GM19438 (cell line): ENCODE data around the gene NAALADL2.
"Not testable (repeated sequence)": the region's sequence is repeated elsewhere in the genome, so short reads cannot be mapped to it uniquely, and the experiment has no call there.

Experiments used
- ATAC-seq: cut with Tn5 transposase; IDR thresholded peaks from one replicate; pipeline ENCODE4 v1.9.1; 2021; ENCODE audit warnings: low read depth; ENCODE audit not compliant: unreplicated experiment

The NAALADL2 gene

DNA sequence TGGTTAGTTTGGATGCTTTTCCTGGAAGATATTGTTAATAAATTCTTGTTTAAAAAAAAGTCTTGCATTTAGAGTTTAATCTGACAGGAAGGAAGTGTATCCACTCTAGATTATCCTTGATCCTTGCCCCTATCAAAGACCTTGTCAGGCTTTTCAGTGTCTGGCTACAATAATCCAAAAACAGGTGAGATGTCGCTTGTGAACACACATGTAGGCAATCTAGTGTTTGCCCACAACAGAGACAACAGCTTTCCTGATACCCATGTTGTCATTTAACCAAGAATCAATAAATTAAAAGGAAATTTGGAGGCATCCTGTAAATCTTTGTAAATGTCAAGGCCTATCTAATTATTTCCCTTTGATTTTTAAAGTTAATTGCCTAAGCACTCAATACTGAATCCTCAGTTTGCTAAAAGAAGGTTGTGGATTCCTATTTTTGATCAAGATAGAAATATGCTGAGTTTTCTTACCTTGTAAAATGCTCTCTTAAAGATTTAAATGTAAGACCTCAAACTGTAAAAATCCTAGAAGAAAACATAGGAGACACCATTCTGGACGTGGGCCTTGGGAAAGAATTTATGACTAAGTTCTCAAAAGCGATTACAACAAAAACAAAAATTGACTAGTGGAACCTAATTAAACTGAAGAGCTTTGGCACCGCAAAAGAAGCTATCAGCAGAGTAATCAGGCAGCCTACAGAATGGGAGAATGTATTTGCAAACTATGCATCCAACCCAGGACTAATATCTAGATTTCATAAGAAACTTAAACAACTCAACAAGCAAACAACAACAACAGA lies 207.7 kb downstream of the NAALADL2 start:
- ATAC-seq, result no peak

DNA sequence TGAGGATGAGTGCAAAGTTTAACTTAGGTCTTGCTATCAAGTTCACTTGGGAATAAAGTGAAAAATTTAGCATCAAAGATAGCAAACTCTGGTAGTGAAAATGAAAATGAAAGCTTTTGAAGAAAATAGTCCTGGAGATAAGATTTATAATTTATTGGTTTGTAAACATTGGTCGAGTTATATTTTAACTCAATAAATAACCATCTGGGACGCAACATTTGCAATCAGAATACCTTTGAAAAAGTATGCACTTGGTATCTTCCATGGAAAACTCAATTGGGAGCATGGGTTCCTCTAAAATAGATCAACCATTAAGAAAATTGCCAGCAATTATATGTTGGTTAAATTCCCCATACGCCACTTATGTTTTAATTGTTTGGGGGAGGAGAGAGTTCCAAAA lies 209.5 kb downstream of the NAALADL2 start:
- no peak for ATAC-seq

DNA sequence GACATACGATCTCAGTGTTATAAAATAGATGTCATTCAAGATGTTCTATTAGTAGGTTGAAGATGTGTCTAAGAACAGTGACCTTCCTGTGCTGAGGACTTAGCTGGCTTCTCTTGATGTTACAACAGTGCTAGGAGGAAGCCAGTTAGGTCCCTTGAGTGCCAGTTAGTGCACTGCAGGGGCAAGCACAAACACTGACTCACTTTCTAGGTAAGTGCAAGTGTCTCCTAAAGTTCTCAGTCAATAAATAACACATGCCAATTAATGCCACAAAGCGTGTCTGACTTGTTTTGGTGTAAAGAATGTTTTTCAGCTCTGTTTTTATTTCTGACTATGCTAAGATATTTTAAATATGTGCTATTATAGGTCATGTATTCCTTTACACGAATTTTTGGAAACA lies 211.8 kb downstream of the NAALADL2 start:
- no peak for ATAC-seq

DNA sequence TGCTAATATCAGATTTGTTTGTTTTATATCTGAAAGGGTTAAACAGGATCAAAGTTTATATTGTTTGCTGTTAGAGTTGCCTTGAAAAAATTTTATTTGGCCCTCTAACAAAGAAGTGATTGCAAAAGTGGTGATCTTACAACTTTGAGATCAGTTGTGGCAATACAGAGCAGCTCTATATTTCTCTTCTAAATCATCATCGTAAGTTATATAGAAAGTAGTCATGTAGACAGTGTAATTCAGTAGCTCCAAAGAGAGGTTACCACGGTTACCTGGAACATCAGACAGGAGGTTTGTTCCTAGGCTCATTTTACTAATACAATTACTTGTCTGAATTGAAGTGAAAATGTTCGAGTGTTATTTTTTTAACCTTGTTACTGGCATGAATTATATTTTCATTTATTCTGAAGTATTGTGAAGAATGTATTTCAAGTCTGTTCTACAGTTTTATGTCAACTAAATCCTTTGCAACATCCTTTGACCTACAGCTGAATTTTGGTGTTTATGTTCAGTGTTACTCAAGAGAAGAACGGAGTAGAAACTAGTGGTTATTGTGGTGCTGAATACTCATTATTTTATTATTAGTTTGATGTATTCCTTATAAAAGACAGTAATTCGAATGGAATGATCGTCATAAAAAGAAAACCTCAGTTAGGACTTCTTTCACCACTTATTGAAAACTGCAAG lies 214.2 kb downstream of the NAALADL2 start:
- no peak for ATAC-seq

DNA sequence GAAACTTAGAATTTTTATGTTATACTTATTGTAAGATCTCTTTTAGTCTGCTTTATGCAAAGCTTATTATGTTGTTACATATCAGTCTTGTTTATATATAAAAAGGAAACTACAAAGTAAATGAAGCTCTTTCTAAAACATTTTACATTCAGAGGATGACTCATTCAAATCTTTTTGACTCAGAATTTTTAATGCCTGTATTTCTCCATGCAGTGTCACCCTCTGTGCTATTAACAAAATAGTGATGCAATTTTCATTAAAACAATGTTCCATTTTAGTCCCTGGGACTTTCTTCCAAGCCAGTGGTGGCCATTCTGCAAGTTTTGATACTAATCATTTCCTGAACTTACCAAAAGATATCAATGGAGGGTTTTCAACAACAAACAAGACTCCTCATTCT lies 216.1 kb downstream of the NAALADL2 start:
- no peak for ATAC-seq

DNA sequence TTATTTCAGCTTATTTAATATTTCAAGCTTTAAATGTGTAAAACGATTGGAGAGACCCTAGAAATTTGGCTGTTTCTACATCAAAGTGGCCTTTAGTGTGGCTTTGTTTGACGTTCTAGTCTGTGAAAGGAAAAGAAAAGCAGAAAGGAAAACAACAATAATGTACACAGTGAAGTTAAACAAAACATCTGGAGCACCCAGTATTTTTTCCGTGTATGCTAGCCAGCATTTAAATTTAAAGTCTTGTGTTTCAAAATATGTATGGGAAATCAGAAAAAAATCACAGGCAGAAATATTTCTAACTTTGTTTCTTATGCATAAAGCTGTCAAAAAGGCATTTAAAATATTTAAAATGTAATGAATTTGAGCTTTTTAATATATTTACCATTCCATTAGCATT lies 218.1 kb downstream of the NAALADL2 start:
- no peak for ATAC-seq

DNA sequence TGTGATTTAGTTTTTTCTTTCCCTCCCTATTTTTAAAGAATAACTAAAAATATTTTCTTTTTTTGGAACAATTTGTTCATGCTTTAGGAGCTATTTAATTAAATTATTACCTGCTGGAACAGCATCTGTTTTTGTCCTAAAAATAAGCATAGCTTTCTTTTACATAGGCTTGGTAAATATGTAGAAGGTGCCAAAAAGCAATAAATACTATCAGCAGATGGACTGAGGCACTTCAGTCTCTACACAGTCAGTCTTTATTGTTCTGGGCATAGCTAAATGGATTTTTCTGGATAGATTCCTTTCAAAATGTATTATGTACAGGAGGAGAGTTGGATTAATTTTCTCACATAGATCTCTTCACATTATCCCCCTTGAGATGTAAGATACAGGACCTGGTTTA lies 223.5 kb downstream of the NAALADL2 start:
- ATAC-seq, result no peak

DNA sequence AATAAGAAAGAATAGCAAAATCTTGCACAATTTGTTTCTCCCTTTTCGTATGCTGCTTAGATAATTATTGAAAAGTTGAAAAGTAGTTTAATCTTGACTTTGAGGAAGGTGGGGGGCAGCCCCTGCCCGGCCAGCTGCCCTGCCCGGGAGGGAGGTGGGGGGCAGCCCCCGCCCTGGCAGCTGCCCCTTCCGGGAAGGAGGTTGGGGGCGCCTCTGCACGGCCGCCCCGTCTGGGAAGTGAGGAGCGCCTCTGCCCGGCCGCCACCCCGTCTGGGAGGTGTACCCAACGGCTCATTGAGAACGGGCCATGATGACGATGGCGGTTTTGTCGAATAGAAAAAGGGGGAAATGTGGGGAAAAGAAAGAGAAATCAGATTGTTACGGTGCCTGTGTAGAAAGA lies 228.0 kb downstream of the NAALADL2 start:
- ATAC-seq, result not testable (repeated sequence)

DNA sequence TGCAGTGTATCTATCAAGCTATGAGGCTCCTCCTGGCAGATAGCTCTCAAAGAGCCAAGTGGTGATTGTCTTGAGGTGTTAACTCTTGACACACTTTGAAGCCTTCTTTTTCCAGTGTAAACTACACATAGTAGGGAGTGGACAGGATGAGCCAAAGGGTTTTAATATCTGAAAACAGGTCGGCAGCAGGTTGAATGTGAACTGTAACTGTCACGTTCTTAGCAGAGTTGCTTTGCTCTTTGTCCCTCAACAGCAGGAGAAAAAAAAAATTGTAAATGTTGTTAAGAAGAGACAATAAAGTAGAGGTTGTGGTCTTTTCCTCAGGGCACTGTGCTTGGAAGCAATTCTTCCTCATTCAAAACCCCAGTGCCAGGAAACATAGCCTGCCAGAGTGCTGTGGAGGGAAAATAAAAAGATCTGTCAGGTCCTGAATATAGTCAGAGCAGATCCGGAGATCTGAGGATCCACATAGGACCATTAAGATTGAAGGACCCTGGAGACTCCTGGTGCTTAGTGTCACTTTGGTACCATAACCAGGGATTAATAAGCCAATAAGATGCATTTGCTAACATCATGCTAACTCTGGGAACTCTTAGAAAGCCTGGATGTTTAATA lies 229.7 kb downstream of the NAALADL2 start:
- no peak for ATAC-seq

DNA sequence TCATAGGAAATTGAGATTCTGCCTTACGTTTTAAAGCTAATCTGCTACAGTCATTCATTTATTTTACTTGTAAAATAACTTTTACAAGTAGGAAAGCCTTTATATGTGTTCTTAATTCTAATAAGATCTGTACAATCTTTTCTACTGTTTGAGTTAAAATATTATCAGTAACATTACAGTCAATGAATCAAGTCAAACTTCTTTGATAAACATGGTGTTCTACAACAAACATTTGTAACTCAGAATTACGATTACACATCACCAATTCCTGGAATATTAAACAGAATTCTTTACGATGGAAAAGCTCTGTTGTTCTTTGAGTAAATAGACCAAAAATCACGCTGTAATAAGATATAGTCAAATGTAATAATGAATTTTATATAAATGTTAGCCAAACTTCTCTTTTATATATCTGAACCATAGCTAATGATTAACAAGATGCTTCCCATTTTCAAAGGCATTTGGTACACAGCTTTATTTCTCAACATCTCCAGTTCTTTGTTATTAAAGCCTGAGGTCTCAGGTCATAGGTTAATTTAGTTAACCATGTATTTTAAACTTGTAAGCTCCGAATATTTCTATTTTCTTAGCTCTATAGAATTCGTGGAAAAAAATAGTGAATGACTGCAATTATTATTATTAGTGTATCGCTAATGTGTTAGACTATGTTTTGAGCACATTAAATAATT lies 232.4 kb downstream of the NAALADL2 start:
- no peak for ATAC-seq

DNA sequence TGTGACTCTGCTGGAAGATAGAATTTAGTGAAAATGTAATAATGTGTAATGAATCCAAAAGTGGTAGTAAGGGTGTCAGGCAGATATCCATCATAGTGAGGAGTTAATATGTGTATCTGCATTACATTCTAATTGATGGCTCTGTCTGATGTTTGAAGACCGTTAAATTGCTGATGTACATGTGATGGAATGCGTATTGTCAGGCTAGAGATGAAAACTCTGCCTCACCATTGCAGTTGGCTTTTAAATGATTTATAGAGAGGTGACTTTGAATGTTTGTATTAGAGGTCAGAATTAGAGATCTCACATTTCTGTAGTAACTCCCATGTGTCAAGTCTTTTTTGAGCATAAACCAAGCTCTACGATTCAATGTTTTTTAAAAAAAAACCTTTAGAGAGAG lies 234.6 kb downstream of the NAALADL2 start:
- no peak for ATAC-seq

DNA sequence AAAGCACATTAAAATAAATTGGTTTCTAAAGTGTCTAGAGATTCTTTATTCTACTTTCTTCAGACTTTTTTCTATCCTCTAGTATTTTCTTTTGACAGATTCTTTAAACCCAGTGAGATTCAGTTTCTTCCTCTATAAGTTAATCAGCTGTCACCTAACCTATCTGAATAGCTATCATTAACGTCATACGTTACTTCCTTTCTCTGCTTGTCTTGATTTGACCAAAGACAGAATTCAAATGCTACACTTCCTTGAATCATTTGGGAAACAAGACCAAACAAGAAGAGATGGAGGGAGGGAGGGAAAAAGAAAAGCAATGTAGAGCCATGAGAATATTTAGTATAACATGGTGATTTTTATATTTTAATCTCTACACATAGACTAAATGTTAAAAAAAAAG lies 235.2 kb downstream of the NAALADL2 start:
- no peak for ATAC-seq

DNA sequence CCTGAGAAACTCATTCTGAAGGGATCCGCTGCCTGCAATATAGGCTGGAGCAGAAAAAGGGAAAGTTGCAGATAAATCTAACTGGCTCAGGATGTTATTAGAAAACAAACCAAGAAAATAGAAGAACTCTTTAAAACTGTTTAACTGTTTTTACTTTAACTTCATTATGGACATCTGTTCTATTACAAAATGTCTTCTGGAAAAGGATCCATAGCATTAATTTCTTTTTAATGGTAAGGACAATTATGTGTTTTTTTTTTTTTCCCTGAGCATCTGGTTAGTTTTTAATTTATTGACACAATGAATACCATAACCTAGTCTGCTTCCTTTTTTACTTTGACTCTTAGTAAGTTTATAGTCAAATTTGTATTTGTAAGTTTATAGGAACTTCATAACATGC lies 239.5 kb downstream of the NAALADL2 start:
- ATAC-seq, result no peak

DNA sequence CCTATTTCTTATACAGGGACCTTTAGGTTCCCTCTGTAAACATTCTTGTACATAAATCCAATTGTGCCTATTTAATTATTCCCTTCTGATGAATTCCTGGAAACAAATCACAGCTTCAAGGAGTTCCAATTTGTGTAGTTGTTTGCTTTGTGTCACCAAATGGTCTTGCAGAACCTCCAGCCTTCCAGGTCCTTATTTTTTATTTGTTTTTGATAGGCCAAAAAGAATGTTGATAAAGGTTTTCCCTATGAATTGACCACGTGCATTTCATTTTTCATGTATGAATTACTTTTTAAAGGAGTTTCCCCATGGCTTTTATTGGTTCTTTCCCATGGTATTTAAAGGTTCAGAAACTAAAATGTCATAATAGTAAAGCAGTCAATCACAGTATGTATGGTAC lies 243.0 kb downstream of the NAALADL2 start:
- no peak for ATAC-seq

DNA sequence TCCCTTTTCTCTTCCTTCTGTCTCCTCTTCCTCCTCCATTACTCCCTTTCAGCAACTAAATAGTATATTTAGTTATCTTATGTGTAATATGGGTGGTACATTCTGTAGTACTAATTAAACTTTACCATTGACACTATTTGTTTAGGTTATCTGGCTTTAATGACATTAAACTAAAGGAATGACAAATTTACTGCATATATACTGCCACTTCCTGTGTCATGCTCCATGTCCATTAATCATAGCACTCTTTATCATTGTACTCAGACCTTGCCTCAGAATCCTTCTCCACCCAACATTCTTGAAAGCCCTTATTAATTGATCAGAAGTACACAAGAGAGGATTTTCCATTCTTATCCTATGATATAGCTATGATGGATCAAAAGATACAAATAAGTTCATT lies 244.2 kb downstream of the NAALADL2 start:
- no peak for ATAC-seq

DNA sequence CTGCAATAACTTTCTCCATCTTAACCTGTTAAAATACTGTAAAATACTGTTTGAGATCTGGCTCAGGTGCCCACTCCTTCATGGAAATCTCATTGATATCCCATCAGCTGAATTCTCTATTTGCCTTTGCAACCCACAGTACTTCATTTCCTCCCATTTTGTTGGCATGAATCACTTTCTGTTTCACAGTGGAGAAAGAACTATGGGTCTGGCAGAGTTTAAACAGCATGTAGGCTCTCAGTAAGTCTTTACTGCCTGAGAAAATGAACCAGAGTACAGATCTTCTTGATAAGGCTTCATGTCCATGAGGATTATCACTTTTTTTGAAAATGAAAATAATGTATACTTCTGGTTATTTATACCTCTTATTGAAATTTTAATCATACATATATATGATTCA lies 245.9 kb downstream of the NAALADL2 start:
- ATAC-seq, result no peak

DNA sequence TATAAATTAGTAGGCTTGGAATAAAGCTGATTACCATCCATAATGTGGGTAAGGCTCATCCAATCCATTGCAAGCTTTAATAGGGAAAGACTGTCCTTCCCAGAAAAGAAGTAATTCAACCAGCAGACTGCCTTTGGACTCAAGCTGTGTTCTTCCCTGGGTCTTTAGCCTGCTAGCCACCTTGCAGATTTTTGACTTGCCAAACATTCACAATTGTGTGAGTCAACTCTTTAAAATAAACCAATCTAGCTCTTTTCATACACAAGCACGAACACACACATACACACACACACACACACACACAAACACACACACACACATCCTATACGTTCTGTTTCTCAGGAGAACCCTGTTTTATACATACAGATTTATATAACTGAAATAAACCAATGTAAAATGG lies 248.1 kb downstream of the NAALADL2 start:
- no peak for ATAC-seq

DNA sequence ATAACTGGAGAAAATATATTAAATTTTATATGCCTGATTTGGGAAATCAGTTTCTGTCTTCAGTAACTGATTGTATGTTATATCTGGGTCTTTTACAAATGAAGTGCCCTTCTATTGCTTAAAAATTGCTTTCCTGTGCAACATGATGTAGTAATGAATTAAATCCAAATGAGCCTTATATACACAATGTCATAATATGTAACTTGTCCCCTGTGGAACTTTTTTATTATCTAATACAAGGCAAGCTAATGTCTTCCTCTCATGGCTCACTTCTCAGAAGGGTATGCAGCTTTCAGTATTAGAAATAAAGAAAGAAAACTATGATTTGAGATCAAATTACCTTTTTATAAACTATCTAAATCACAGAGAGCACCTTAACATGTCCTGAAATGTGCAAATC lies 248.9 kb downstream of the NAALADL2 start:
- ATAC-seq, result no peak

DNA sequence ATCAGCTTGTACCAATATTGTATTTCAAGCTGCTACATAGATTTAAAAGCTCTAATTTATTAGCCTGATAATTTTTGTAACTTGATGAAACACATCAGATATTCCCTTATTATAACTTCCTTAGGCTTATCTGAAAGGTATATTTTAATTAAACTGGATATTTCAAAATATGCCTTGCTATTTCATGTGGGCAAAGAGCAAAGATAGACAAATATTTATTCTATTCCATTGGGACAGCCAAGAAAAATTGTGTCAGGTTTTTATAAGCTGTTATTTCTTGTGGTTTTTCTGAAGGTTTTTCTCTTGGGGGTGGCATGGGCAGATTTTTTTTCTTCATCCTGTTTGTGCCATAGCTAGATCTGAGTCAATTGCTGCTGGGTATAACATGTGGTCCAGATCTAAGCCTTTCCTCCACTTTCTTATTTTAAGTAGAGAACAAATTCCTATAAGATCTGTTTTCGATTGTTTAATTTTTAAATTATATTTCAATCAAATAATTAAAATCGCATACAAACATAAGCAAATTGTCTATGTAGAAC lies 249.5 kb downstream of the NAALADL2 start:
- no peak for ATAC-seq

DNA sequence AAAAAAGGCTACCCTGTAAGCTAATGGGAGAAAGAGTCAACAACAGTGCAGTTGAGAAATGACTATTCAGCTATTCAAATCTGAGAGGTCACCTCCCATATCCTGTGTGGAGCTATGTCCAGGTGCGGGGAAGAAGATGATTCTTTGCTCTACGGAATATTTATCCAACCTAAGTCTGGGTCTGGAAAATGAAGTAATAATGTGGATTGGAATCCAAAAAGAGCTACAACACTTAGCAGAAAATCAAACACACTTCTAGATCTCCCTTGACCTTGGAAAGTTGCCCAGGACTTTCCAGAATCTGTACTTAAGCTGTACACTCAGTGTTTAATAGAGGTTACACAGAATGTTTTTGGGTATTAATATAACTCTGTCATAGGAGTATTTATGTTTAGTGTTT lies 251.9 kb downstream of the NAALADL2 start:
- no peak for ATAC-seq

DNA sequence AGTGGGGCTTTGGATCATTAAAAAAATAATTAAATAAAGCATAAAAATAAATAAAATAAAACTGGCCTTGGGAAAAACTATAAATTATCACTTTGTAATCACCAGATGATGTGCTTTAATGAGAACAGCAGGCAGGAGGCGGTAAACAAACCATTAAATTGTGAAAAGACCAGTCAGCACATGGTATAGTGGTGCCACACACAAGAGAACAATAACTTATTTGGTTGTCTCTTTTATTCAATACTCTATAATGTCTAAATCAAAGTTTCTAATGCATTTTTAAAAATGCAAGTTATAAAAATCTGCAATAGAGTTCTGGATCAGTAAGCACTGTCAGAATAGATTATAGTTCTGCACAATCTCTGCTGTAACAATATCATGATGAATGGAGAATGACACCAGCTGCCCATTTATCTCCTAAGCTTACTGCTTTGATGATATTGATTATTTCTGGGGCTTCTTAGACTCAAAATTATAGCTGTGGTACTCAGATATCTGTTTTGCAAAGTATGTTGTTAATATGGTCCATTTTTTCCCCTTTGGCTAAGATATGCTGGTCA lies 259.3 kb downstream of the NAALADL2 start:
- no peak for ATAC-seq
